ENCODE measurements around the gene GCK.

Gene GCK

DNA sequence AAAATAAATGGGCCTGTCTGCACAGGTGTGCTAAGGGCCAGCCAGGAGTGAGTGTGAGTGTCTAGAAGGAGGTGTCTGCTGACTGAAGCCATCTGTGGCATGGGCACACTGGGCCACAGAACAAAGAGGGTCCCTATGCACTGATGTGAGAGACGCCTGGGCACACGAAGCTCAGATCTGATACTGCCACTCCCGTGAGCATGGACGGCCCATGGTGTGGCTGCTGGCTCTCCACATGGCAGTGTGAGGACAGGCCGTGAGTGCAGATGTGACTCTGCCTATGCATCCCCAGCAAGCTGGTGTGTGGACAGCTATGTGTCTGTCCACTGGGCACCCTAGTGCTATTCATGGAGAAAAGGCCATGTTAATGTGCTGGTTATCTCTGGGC lies 35.3 kb downstream of the GCK start:
- DNase-seq, result no peak

DNA sequence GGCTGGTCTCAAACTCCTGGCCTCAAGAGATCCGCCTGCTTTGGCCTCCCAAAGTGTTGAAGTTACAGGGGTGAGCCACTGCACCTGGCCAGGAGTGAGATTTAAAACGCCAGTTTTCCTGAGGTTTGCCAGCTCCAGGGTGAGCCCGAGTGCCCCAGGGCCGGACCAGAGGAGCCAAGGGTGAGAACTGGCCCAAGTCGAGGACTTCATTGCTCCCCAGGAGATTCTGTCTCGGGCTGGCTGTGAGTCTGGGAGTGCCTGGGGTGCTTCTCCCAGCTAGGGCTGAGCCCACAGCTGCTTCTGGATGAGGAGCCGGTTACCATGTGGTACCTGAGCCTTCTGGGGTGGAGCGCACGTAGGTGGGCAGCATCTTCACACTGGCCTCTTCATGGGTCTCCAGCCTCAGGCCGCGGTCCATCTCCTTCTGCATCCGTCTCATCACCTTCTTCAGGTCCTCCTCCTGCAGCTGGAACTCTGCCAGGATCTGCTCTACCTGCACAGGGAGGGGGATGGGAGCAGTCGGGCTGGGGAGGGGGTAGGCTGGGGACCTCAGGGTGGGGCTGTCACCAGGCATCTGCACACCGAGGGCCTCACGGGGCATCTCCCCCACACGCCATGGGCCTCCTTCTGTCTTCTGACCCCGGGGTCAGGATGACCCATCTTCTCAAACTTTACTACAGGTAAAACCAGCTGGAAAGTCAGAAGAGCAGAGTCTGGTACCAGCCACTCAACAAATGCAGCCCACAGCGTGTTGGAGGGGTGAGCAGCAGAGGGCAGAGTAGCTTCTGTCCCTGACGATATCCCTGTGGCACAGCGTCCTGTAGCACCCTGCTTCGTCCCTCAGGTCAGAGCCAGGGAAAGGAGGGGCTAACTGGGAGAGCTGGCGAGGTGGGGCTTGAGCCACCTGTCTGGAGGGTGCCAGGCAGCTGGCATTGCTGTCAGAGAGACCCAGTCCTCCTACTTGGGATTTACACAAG lies 36.0 kb downstream of the GCK start:
- no peak for DNase-seq

DNA sequence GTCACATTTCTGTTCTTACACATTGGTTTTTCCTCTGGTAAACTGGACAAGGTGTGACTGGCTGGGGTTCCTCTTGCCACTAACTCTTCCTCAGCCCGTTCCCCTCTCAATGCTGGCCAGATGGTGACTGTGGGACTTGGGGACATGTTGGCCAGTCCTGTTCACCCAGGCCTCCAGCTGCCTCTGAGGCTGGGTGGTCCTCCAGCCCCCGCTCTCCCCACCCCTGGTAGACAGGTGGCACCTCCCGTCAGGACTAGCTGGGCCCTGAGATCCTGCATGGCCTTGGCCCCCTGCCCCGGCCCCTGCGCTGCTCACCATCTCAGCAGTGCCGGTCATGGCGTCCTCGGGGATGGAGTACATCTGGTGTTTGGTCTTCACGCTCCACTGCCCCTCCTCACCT lies 37.3 kb downstream of the GCK start:
- DNase-seq, result no peak

DNA sequence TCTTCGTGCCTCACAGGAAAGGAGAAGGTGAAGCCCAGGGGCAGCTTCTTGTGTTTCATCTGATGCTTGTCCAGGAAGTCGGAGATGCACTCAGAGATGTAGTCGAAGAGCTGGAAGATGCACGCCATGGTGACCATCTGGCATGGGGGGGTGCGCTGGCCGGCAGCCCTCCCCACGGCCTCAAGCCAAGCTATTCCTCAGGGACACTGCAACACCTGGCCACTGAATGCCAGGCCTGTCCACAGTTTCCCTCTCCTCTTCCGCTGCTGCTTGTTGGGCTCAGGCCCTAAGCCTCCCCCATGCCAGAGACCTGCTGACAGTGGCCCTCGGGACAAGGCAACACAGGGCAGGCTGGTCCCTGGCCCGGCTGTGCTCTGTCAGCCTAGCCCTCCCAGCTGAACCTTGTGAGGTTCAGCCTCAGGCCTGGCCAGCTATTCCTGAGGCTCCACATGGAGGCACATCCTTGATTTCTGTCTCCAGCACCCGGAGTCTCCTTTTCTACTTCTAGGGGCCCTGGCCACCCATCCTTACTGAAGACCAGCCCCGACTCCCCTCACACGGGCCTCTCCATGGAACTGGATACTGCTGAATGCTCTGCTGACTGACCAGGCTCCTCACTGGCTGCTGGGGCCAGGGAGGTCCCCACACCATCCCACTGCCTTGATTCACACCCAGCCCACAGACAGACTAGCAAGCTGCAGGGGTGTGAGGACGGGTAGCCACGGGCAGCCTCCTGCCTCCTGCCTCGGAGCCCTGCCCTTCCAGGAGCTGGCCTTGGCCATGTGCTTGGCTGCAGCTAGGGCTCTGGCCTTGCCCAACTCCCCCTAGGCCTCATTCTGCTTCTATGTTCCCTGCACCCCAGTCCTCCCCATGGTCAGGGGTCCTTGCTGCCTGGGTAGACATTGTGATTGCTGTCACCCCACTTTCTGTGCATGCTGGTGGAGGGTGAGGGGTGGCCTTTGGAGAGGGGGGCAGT lies 38.0 kb downstream of the GCK start:
- no peak for DNase-seq

DNA sequence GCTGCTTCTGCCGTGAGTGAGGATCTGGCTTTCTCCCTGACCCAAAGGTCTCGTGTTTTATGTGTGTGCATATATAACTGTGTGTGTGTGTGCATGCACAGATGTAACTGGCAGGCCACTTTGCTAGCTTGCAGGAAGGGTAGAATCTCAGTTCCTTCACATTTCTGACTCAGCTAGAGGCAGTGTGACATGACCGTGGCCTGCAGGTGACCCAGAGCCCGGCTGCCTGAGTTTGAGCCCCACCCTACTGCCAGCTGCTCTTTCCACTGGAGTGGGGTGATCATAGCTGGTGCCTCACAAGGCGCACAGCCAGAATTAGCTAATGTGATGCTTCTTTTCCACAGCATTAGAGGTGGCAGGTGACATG lies 38.8 kb downstream of the GCK start:
- DNase-seq, result no peak

DNA sequence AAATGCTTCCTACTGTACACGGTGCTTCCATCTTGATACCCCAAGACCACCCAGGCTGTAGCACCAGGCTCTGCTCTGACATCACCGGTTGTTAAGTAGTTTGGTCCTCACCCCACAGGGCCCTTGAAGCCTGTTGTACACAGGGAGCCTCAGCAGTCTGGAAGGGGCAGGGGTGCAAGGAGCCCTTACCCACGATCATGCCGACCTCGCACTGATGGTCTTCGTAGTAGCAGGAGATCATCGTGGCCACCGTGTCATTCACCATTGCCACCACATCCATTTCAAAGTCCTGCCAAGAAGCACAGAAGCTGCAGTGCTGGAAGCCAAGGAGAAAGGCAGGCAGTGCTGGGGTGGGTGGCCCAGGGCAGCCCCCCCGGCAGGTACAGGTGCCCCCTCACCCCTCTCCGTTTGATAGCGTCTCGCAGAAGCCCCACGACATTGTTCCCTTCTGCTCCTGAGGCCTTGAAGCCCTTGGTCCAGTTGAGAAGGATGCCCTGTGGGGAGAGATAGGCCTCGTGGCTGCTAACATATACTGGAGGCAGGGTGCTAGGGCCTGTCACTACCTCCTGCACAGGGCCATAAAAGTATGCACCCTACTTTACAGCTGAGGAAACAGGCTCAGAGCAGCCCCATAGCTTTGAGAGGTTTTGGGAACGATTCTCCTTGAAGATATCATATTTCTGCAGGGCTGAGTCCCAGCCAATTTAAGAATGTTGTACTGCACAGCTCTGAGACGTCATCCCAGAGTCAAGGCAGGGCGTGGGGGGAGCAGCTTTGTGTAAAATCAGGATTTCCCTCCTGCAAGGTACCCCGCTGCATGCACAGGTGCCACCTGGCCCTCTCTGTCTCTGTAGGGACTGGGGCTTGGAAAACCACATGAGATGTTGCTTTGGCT lies 39.4 kb downstream of the GCK start:
- no peak for DNase-seq

GRCh38 chr7:44148961-44149536 lies 40.2 kb downstream of the GCK start:
- DNase-seq, result no peak

DNA sequence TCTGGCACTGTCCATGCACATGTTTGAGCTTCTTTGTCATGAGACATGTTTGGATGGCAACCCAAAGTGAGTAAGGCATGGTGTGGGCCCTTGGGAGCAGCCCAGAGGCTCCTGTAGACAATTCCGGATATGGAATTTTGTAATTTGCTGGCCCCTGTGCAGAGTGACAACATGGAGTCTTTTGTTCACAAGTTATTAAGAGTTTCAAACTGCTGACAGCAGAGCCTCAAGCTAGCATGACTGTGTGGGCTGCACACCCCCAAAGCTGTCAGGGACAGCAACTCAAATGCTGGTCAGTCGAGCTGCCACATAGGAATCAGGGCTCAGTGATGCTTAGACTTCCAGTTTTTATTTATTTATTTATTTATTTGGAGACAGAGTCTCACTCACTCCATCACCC lies 41.1 kb downstream of the GCK start:
- DNase-seq, result no peak

GRCh38 chr7:44147026-44147991 lies 41.9 kb downstream of the GCK start:
- no peak for DNase-seq

DNA sequence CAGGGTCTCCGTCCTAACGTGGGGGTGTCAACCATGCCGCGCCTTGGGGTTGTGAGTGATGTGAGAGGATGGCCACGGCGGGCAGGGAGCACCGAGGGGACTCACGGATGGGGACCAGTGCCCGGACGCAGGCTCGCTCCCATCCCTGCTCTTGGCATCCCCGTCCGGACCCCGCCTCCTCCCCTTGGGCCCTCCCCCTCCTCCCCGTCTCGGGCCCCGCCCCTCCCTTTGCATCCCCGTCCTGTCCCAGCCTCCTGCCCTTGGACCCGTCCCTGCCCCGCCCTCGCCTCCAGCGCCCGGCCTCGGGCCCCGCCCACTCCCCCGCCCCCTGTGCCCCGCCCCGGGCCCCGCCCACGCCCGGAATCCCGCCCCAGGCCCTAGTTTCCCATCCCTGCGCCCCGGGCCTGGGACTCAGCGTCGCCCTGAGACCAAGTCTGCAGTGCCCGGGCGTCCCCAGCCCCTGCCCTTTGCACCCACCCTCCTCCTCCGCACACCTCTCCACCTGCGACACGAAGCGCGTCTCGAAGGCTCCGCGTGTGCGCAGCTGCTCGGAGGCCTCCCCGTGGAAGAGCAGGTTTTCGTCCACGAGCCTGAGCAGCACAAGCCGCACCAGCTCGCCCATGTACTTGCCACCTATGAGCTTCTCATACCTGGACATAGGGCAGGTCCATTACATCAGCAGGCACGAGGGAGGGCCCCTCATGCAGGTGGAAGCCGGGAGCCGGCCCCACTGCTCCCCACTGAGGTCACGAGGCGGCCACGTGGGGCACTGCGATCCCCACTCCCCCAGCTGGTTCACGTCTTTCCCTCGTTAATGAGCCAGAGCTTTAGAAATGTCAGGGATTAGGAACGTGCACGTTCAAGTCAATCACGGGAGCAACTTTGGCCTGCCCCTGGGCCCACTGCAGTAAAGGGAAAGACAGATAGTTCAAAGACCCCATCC lies 43.0 kb downstream of the GCK start:
- peak; percentile 58 for DNase-seq

DNA sequence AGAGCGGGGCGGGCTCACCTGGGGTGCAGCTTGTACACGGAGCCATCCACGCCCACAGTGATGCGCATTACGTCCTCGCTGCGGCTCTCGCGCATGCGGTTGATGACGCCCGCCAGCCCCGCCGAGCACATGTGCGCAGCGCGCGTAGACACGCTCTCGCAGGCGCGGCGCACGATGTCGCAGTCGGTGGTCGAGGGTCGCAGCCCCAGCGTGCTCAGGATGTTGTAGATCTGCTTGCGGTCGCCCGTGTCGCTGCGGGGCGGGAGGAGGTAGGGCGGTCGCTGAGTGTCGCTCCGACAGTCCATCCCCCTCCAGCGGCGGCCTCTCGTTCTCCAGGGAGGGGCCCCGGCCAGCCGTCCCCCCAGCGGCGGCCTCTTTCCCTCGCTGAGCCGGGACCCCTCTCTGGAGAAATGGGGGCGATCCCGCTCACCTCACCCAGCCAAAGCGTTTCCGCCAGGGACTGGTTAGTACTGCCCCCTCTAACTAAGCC lies 43.7 kb downstream of the GCK start:
- DNase-seq, result peak; percentile 64

- DNase-seq, result no peak
Observed at GRCh38 chr7:44144968-44145478, 44.2 kb downstream of the GCK start.

DNA sequence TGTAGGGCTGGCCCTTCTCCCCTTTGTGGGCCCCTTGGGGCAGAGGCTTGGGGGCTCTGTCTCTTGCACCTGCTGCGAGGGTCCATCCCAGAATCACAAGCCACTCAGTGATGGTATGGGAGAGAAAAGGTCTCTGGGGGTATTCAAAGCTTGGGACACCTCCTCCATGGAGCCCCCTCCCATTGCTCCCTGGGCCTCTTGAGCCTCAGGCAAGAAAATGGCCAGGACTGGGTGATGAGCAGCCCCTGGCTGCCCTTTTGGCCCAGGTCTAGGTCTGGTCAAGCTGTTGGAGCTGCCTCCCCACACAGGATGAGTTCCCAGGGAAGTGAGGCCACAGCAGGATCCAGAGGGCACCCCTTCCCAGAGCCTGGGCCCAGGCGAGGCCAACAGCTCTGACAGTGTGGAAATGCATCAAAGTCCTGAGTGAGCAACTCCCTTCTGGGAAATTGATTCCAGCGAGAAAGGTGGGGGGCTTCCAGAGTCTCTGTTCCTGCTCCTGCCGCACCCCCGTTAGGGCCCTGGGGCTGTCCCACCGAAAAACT lies 44.7 kb downstream of the GCK start:
- DNase-seq, result no peak

DNA sequence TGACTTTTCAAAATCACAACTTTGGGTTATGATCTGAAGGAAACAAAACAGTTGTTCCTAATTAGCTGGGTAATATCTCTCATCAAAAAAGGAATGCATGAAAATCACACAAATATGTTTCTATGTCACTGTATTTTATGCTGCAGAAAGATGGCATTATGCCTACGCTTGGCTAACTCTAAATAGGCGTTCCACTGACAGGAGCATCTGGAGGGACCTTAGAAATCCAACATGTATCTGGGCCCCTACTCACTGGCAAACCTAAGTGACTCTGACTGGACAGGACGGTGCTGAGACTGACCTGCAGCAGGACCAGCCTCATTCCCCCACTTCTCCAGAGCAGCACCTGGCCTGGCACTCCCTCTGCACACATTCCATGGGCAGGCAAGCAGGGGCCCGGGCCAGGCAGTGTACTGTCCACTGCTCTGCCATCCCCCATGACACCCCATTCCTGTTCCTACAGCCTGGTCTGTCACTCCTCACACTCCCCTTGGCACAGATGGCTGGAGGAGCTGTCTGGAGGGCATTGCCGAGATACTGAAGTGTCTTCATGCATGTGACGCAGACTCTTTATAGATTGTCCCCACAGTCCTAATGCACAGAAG lies 45.5 kb downstream of the GCK start:
- DNase-seq, result no peak

DNA sequence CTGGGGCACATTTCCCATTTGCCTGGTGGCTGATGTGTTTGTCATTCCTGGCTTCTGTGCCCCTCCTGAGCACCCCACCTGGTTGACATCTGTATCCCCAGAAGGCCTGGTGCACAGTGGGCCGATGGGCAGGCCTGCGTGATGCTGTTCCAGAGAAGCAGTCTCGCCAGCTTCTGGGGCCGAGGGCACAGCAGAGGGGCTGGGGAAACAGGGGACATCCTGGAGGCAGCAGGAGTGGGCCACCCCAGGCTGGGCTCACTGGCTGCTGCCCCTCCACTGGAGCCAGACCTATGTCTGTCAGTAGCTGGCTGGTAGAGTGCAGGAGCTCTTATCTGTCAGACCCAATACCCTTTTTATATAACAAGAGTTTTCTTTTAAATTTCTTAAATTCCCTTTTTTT lies 47.2 kb downstream of the GCK start:
- no peak for DNase-seq

DNA sequence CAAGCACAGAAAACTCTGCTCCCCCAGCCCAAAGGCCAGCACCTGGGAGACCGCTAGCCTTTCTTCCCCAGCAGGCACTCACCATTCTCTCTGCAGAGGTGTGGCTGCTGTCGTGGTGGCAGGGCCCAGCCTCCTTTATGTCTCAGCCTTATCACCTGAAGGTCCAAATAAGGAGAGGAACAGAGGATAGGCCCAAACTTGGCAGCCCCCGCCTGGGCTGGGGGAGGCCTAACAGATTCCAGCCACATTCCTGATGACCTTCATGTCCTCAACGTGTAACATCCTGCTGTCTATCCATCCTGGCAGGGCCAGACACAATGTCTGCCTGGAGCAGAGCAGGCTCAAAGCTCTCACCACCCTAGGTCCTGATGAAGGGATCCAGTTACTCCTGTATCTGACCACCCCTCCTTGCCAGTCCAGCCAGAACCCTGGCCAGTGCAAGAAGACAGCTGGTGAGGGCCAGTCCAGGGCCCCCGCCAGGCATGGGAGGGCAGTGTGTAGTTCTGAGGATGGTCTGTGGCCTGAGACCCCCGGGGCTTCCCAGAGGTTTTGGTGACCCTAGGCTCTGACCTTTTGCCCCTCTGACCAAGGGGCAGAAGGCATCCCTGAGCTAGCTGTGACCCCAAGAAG lies 47.9 kb downstream of the GCK start, which contains the start of gene MYL7:
TSS of gene MYL7 (minus strand) at position 112 of the 630 bp plus-strand sequence. CDS start at position 85, 27 bp downstream.
- DNase-seq, result no peak

GRCh38 chr7:44140341-44140740 lies 48.9 kb downstream of the GCK start:
- no peak for DNase-seq

All from stimulated activated CD4-positive, alpha-beta T cell treated with anti-CD3 and anti-CD28 coated beads, Interleukin-1b, Interleukin-23, amount 100 ng/mL, for 48 hours (primary cell).